GM19099 (cell line): ENCODE measurements around the gene PAPPA.

ENCODE experiments used
- POLR2A ChIP-seq: IDR thresholded peaks from 3 replicates; pipeline ENCODE4 v1.6.1; 2011; ENCODE audit warnings: low read depth; ENCODE audit not compliant: insufficient read length; ENCODE audit errors: extremely low read depth

The PAPPA gene

DNA sequence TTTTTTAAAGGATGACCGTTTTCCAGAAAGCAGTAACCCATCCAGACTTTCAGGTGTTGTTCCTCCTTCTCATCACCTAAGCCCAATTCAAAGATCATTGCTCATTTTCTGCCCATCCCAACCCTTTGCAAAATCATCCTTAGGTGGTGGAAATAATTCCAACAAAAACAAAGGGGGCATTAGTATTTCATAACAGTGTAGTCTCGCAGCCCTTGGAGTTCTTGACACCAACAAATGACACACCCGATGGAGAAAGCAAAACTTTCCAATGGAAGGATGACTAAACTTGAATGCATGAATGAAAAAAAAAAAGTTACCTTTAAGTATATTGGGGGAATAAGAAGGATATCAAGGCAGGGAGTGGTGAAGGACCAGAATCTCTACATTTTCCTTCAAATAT lies 117.0 kb downstream of the PAPPA start:
- TF ChIP-seq POLR2A, result no peak

DNA sequence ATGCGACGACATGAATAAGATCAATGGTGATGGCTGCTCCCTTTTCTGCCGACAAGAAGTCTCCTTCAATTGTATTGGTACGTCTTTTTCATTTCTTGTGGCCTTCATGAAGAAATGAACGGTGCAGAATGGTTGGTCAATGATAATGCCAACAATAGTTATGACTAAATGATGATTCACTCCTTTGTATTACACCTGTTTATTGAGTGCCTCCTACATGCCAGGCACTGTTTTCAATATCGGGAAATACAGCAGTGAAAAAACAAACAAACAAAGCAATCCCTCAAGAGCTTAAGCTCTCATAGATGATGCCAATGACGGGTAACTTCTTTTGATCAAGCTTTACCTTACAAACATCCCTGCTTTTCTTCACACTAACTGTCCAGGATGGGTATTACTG lies 117.7 kb downstream of the PAPPA start:
- no peak for TF ChIP-seq POLR2A

DNA sequence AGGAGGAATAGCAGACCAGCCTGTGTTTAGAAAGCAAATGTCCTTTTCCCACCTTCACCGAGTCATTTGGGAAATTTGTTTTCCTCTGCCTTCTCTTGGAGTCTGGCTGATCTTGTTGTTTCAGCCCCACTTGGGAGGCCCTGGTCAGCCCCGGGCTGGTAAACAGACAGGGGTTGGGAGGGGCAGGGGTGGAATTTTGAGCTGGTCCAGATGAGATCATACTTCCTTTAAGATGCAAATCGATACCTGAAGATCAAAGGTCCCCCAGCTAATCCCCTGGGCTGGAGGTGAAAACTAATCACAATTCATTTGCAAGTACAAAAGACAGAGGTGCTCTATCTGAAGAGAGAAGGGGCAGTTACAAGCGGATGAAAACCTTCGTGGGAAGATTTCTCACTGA lies 118.4 kb downstream of the PAPPA start:
- no peak for TF ChIP-seq POLR2A

DNA sequence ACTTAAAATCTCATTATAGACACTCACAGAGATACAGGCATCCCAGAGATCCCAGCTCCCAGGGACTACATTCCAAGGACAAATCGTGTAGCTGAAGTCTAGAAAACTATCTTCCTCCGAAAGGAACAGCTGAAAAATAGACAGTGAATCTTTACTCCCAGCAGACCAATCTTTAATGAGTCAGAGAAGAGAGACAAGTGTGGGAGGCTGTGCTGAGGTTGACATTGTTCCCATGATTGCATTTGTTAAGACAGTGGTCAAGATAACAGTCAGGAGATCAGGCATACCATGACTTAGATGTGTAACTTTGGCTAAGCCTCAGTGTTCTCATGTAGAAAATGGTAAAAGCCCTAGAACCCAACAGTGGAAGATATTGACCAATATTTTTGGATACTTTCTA lies 120.7 kb downstream of the PAPPA start:
- no peak for TF ChIP-seq POLR2A

DNA sequence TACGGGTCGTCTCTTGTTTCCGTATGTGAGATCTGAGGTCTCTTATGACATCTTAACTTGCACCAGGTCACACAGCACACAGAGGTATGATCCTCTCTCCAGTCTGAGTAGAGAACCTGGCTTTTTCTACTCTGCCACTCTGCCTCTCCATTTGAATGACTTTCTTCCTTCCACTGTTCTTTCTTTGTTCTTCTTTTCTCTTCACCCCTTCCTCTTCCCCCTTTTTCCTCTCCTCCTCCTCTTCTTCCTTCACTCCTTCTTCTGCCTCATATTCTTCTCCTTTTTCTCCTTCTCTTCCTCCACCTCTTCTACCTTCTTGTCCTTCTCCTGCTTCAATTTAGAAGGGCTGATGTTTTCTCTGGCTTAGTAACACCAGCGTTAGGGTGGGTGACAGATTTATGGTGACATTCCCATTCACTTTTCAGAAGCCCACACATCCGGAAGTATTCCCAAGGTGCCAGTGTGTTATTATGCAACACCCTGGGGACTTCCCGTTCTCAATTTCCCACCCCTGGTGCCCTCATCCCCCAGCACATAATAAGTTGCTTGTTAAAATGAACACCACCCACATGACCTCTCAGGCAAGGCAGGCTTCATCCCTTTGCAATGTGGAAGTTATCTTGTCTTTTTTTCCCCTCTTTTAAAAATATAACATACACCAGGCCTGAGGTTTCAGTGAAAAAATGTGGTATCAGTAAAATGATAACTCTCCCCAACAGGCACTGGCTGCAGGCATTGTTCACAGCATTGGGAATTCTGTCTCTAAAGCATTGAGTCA lies 122.0 kb downstream of the PAPPA start:
- TF ChIP-seq POLR2A, result no peak

DNA sequence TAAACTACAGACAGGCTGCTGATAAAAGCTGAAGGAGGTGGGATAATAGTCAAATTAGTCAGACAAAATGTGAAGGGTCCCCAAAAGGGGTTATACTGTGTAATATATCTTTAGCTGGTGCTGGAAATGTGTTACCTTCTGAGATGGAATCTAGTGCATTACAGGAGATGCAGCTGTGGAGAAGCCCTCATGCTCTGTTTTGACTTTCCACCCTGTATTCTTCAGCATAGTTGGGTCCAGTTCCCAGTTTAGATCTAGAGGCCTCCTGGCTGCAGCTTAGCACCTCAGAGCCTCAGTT lies 122.6 kb downstream of the PAPPA start:
- no peak for TF ChIP-seq POLR2A

DNA sequence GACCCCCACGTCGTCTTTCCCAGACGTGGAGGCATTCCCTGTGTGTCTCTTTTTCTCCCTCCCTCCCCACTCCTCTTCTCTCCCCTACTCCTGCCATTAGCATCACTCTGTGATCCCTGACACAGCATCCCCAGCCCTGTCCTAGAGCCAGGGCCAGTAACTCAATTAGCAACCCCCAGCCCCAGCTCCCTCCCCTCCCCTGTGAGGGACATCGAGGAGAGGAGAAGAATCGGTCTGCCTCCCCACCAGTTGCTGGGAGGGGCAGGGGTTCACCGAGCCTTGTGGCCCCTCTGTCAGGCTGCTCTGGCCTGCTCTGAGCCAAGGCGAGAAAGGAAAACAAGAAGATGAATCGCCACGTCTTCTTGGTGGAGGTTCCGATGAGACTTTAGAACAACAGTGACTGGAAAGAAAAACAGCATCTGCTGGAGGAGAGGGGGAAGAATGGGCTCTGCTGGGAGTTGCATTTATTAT lies 123.1 kb downstream of the PAPPA start:
- TF ChIP-seq POLR2A, result no peak

DNA sequence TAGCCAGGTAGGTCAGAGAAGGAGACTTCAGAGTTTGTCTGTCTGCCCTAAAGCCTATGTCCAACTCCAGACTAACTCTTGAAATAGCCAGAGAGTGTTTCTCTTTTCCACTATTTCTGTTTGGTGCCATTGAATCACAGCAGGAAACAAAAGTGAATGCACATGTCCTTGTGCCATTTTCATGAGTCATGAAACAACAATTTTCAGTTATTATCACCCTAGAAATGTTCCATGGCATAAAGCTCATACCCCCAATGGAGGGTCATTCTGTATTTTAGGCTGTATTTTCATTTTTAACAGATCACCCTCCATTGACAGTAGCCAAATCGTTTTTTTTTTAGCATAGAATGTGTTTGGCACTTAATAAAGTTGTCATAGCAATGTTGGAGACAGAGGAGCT lies 124.7 kb downstream of the PAPPA start:
- no peak for TF ChIP-seq POLR2A

DNA sequence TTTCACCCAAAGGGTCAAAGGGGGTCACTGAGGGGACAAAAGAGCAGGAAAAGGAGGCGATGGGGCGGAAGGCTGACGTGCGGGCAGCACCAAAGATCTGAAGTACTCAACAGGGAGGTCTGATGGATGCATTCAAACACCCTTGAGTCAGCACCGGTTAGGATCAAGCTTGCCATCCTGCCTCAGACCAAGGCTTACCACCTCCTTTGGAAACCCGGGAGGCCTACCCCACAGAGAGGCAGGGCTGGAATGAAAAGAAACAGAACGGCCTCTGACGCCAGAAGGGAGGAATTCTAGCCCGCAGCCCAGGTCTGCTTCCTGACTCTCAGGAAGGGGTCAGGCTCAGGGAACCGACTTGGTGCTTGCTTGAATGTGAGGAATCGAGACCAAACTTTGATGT lies 125.6 kb downstream of the PAPPA start:
- TF ChIP-seq POLR2A, result no peak

DNA sequence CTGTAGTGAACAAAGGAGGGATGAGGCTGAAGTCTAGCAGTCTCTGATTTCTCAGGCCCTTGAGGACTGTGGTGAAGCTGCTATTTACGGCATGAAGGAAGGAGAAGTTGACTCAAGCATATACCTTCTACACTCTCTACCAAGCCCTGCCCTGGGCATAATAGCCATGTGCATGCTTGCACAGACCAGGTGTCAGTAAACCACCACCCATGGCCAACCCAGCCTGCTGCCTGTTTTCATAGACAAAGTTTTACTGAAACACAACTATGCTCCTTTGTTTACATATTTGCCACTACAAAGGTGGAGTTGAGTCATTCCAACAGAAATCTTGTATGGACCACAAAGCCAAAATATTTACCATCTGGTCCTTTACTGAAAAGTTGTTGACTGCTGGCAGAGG lies 126.9 kb downstream of the PAPPA start:
- no peak for TF ChIP-seq POLR2A

DNA sequence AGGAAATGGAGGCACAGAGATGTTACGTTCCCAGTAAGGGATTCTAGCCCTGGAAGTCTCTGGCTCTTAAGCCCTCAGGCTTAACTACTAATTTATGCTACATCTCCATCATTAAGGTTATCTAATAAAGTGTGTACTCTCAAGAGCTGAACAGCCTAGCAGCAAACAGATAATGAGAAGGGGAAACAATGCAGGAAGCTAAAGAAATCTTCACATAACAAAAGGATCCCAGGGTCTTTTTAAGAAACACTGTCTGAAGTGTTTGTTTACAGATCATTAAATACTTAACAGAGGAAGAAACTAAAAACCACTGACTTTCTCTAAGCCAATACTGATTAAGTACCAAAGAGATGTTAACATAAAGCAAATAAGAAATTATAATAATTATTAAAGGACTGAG lies 129.0 kb downstream of the PAPPA start:
- TF ChIP-seq POLR2A, result no peak

DNA sequence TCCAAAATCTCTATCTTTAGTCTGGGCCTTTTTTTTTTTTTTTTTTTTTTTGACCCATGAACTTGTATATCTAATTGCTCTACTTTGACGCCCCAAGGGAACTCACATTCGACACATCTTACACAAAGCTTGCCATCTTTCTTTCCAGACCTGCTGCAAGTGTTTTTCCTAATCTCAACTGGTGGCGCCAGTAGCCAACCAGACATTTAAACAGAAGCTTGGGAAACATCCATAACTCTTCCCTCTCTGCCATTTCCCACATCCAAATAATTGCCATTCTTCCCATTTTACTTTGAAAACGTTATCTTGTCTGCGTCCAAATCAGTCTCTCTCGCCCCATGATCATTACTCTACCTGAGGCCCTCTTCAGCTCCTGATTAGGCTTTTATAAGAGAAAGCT lies 130.9 kb downstream of the PAPPA start:
- no peak for TF ChIP-seq POLR2A

DNA sequence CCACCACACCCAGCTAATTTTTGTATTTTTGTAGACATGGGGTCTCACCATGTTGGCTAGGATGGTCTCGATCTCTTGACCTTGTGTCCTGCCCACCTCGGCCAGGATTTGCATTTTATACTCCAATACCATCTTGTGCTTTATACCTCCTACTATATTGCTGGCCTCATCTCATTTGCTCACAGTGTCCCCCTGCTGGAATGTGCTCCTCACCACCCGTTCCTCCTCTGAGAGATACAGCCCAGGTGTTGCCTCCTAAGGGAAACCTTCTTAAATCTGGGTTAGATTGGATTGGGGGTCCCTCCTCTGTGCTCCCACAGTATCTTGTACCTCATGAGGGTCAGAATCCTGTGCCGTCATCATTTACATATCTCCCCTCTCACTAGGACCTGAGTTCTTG lies 131.7 kb downstream of the PAPPA start:
- no peak for TF ChIP-seq POLR2A

DNA sequence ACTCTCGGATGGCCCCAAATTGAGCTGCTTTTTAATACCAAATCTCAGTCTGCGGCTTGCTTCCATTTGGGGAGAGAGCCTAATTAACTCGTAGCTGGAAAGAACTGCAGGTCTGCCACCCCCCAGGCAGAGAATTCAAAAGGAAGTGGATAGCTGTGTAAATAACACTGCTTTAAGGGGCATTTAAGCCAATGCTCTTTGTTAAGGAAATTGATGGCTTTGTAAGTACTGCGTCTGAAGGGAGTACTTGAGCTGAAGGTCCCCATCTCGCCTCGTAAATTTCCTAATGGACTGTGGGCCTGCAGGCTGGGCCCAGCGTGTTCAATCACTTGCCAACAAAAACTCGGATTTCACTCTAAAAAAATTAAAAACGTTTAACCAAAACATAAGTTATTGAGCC lies 132.7 kb downstream of the PAPPA start:
- no peak for TF ChIP-seq POLR2A

DNA sequence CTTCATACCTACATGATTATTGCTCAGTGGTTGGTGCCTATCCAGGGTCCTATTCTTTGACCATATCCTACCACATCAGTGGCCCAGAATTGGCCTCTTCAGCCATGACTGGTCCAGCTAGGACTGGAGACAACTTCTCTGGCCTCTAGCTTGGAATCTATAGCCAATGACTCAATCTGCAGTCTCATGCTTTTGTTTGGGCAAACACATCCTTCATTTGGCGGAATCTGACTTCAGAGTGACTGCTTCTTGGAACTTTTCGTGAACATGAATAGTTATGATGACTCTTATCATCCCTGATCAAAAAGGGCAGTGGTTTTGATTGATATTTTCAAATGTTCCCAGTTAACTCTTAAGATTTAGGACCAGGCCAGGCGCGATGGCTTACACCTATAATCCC lies 134.1 kb downstream of the PAPPA start:
- TF ChIP-seq POLR2A, result no peak

DNA sequence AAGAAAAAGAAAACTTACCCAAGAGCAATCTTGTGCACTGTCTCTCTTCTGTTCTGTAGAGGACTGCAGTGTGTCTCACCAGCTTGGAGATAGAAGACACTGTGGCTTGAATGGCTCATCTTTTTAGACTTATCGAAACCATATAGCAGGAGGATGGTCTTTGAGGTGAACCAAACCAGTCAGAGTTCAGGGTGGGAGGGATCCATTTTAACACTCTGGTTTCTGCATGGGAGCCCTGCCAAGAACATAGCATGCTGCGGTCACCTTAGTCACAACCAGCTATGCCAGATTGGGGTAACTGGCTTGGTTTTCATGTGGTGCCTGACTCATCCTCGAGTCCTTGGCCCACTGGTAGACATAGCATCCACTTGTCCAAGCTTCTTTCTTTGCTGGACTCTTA lies 135.1 kb downstream of the PAPPA start:
- no peak for TF ChIP-seq POLR2A

DNA sequence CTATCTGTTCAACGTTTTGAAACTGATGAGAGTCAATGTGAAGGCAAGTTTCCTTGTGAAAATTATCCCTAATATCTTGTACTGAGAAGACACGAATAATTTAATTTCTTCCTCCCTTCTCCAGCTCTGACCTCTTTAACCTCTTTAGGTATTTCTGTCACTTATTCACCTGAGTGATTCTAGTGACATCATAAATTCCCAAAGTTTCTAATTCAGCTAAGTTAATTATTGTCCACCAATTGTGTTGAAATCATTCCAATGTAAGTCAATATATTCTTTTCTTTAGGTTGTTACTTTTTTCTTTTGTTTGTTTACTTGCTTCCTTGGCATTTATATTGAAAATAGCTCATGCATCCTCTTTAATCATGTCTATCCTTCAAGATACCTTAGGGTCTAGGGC lies 143.8 kb downstream of the PAPPA start:
- TF ChIP-seq POLR2A, result no peak
